ENCODE data around the gene PPFIBP2. TPM values are rescaled to one million over a fixed set of nuclear protein-coding genes. Genes with fewer than 3 reads are reported as not detected.
A peak's percentile ranks its signal among the peaks of the same experiment; 100 is the strongest.

PPFIBP2 gene
- total RNA-seq, 2 experiments from 2014 or later, result 102 to 182 TPM

DNA sequence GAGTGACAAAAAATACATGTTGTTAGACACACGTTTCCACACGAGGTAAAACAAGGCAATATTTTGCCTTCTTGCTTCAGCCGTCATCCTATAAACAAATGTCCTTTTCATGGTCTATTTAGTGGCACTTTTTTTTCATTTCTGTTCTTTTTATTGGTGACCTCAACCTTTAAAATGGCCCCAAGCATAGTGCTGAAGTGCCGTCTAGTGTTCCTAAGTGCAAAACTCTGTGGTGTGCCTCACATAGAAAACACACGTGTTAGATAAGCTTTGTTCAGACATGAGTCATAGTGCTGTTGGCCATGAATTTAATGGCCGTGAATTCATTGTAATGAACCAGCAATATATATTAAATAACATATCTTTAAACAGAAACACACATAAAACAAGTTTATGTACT lies 176.8 kb downstream of the PPFIBP2 start:
- H3K9me2 ChIP-seq (ENCODE audit: insufficient read depth, low read length), result no peaks in the 10 kb centered on the region
- no TSS peak for BruUV-seq (replicated peaks)
- 0 out of 2 replicates have a peak overlapping the region, but pooled peaks have one; percentile 27 for H2AFZ ChIP-seq (ENCODE audit: low read length)
- intact Hi-C loops (cut with micrococcal nuclease; ENCODE audit: unreplicated experiment), result loop anchor here (5.0 kb wide), 1 partner anchor 248 kb away; no protein-coding TSS in a partner anchor
- ChIA-PET POLR2A (no interaction called here), CTCF (ENCODE audit: unreplicated experiment) (no interaction called here)
- H3K4me1 ChIP-seq (ENCODE audit: insufficient read depth, low read length, poor library complexity, severe bottlenecking), result no peaks in the 10 kb centered on the region
- no peak overlapping the region for H3K4me3 ChIP-seq (ENCODE audit: low read depth, low read length, poor library complexity, severe bottlenecking)
- TF ChIP-seq EZH2phosphoT487 (IDR thresholded peaks at IDR 0.05; ENCODE audit: borderline replicate concordance, low read depth, low read length), result no peak
- TF ChIP-seq, protein P1, sequence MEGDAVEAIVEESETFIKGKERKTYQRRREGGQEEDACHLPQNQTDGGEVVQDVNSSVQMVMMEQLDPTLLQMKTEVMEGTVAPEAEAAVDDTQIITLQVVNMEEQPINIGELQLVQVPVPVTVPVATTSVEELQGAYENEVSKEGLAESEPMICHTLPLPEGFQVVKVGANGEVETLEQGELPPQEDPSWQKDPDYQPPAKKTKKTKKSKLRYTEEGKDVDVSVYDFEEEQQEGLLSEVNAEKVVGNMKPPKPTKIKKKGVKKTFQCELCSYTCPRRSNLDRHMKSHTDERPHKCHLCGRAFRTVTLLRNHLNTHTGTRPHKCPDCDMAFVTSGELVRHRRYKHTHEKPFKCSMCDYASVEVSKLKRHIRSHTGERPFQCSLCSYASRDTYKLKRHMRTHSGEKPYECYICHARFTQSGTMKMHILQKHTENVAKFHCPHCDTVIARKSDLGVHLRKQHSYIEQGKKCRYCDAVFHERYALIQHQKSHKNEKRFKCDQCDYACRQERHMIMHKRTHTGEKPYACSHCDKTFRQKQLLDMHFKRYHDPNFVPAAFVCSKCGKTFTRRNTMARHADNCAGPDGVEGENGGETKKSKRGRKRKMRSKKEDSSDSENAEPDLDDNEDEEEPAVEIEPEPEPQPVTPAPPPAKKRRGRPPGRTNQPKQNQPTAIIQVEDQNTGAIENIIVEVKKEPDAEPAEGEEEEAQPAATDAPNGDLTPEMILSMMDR (conservative IDR thresholded peaks at IDR 0.05; ENCODE audit: low read length), result no peak
- no peak for DNase-seq (ENCODE audit: low spot score)
- no peaks in the 10 kb centered on the region for H3K9me3 ChIP-seq (ENCODE audit: low read length)
- no peak overlapping the region for H3K27ac ChIP-seq (ENCODE audit: low read depth, low read length, poor library complexity, severe bottlenecking)
- no peaks in the 10 kb centered on the region for H3K79me2 ChIP-seq (ENCODE audit: insufficient read depth, low read depth, low read length)
- no peak overlapping the region for H3K4me2 ChIP-seq (ENCODE audit: low read length)
- no peaks in the 10 kb centered on the region for H4K20me1 ChIP-seq (ENCODE audit: insufficient read depth, low read length)
- no peaks in the 10 kb centered on the region for H3K36me3 ChIP-seq (ENCODE audit: insufficient read depth, low read length)

DNA sequence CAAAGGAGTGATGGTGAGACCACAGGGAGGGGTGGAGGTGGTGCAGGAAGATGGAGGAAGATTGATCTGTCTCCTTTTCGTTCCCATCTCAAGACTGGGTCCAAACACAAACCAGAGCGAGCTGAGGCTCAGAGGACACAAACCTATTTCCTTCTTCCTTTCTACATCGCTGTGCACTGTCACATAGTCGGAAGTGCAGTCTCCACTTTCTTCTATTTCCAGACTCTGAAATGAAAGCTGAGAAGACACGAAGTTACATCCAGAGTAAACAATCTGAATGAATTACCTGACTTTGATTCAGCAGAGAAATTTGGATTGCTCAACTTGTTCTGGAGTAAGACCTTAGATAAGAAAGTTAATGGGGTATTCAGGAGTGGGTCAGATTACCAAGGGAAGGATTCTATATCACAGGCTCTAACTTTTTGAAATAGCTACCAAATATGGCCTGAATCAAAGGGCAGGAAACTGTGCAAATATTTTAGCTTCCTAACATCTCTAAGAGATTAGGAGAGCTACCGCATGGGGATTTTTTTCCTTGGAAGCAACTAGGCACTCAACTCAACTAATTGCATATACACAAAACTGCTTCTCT lies 178.1 kb downstream of the PPFIBP2 start:
- intact Hi-C loops (cut with micrococcal nuclease; ENCODE audit: unreplicated experiment), result loop anchor here (5.0 kb wide), 1 partner anchor 250 kb away; no protein-coding TSS in a partner anchor
- no peak for DNase-seq (ENCODE audit: low spot score)
- Histone ChIP-seq H4K20me1 (ENCODE audit: insufficient read depth, low read length) (no peaks in the 10 kb centered on the region), H2AFZ (ENCODE audit: low read length) (no peak overlapping the region), H3K4me3 (ENCODE audit: low read depth, low read length, poor library complexity, severe bottlenecking) (no peak overlapping the region), H3K4me1 (ENCODE audit: insufficient read depth, low read length, poor library complexity, severe bottlenecking) (no peaks in the 10 kb centered on the region), H3K36me3 (ENCODE audit: insufficient read depth, low read length) (no peaks in the 10 kb centered on the region), H3K79me2 (ENCODE audit: insufficient read depth, low read depth, low read length) (no peaks in the 10 kb centered on the region), H3K9me2 (ENCODE audit: insufficient read depth, low read length) (no peaks in the 10 kb centered on the region), H3K4me2 (ENCODE audit: low read length) (no peak overlapping the region), H3K9me3 (ENCODE audit: low read length) (no peaks in the 10 kb centered on the region), H3K27ac (ENCODE audit: low read depth, low read length, poor library complexity, severe bottlenecking) (no peak overlapping the region)
- TF ChIP-seq, protein P1 (conservative IDR thresholded peaks at IDR 0.05; ENCODE audit: low read length), result no peak
- TF ChIP-seq EZH2phosphoT487 (IDR thresholded peaks at IDR 0.05; ENCODE audit: borderline replicate concordance, low read depth, low read length), result no peak
- ChIA-PET CTCF (ENCODE audit: unreplicated experiment) (no interaction called here), POLR2A (interaction anchor here (1.2 kb wide), 1 partner anchor 13 kb away, joined by 3 read pairs; no protein-coding TSS in a partner anchor)
- no TSS peak for BruUV-seq (replicated peaks)

GRCh38 chr11:7692426-7692825 lies 178.6 kb downstream of the PPFIBP2 start:
- no peak for DNase-seq (ENCODE audit: low spot score)
- H3K4me1 ChIP-seq (ENCODE audit: insufficient read depth, low read length, poor library complexity, severe bottlenecking), result no peaks in the 10 kb centered on the region
- intact Hi-C loops (cut with micrococcal nuclease; ENCODE audit: unreplicated experiment), result loop anchor here (5.0 kb wide), 1 partner anchor 250 kb away; no protein-coding TSS in a partner anchor
- no peak for TF ChIP-seq EZH2phosphoT487 (IDR thresholded peaks at IDR 0.05; ENCODE audit: borderline replicate concordance, low read depth, low read length)
- TF ChIP-seq, protein P1 (conservative IDR thresholded peaks at IDR 0.05; ENCODE audit: low read length), result no peak
- H3K4me2 ChIP-seq (ENCODE audit: low read length), result no peak overlapping the region
- ChIA-PET CTCF (ENCODE audit: unreplicated experiment) (interaction anchor here (0.6 to 0.8 kb wide), 2 partner anchors 117 to 339 kb away, joined by 3 read pairs; no protein-coding TSS in a partner anchor), POLR2A (interaction anchor here (1.2 kb wide), 1 partner anchor 13 kb away, joined by 3 read pairs; no protein-coding TSS in a partner anchor)
- no peaks in the 10 kb centered on the region for H3K36me3 ChIP-seq (ENCODE audit: insufficient read depth, low read length)
- H2AFZ ChIP-seq (ENCODE audit: low read length), result no peak overlapping the region
- no peaks in the 10 kb centered on the region for H3K9me2 ChIP-seq (ENCODE audit: insufficient read depth, low read length)
- H3K4me3 ChIP-seq (ENCODE audit: low read depth, low read length, poor library complexity, severe bottlenecking), result no peak overlapping the region
- no peaks in the 10 kb centered on the region for H3K9me3 ChIP-seq (ENCODE audit: low read length)
- no peaks in the 10 kb centered on the region for H3K79me2 ChIP-seq (ENCODE audit: insufficient read depth, low read depth, low read length)
- H3K27ac ChIP-seq (ENCODE audit: low read depth, low read length, poor library complexity, severe bottlenecking), result no peak overlapping the region
- BruUV-seq (replicated peaks), result no TSS peak
- no peaks in the 10 kb centered on the region for H4K20me1 ChIP-seq (ENCODE audit: insufficient read depth, low read length)
